Naive thymus-derived CD4-positive, alpha-beta T cell (primary cell): ENCODE results near the gene MBOAT1. TPM values are rescaled to one million over a fixed set of nuclear protein-coding genes. Genes with fewer than 3 reads are reported as not detected.

Source experiments
- ATAC-seq: fragments of 150-1000 bp; cut with Tn5 transposase; 2 replicates; pipeline ENCODE4 v1.10.0; 2021; ENCODE audit warnings: mild to moderate bottlenecking, moderate library complexity
- CTCF ChIA-PET: fragments of 350-600 bp; sonication (Branson Sonifier 250); formaldehyde crosslinking; loops from one replicate; lab custom pipeline; 2021; ENCODE audit warnings: antibody characterized with exemption; lab: Charles Lee
- POLR2A ChIA-PET: fragments of 350-600 bp; sonication (Branson Sonifier 250); formaldehyde crosslinking; loops from one replicate; lab custom pipeline; 2021; ENCODE audit warnings: antibody characterized with exemption, inconsistent platforms; lab: Charles Lee
- DNase-seq, 9 donors: peaks; one replicate each; pipeline versions ENCODE4 v3.0.0 to v3.0.0-alpha.2; 2020 to 2022; ENCODE audit warnings: mixed read lengths in 1 of 9
- H3K27ac ChIP-seq: one replicate; pipeline ENCODE4 v1.7.0; 2013; ENCODE audit warnings: mild to moderate bottlenecking, low read depth, low read length, moderate library complexity
- H3K27me3 ChIP-seq, 2 donors: one replicate each; pipeline ENCODE4 v1.7.0; 2013; ENCODE audit warnings: low read length in 2 of 2, mild to moderate bottlenecking in 2 of 2, moderate library complexity in 2 of 2; ENCODE audit not compliant: control insufficient read depth in 2 of 2, insufficient read depth in 2 of 2
- H3K36me3 ChIP-seq, 3 experiments: 1 replicate in 2 of 3; 2 replicates in 1 of 3; pipeline ENCODE4 v1.7.0; 2013; ENCODE audit warnings: low read length in 3 of 3, mild to moderate bottlenecking in 3 of 3, moderate library complexity in 1 of 3; ENCODE audit not compliant: insufficient read depth in 3 of 3, control insufficient read depth in 2 of 3
- H3K4me1 ChIP-seq, 2 donors: one replicate each; pipeline ENCODE4 v1.7.0; 2013; ENCODE audit warnings: low read length in 2 of 2, mild to moderate bottlenecking in 2 of 2, moderate library complexity in 1 of 2; ENCODE audit not compliant: control insufficient read depth in 2 of 2, insufficient read depth in 2 of 2
- H3K4me3 ChIP-seq: 2 replicates; pipeline ENCODE4 v1.7.0; 2013; ENCODE audit warnings: mild to moderate bottlenecking, low read length
- H3K9me3 ChIP-seq, 3 experiments: 1 replicate in 2 of 3; 2 replicates in 1 of 3; pipeline ENCODE4 v1.7.0; 2013; ENCODE audit warnings: low read length in 3 of 3; ENCODE audit not compliant: control insufficient read depth in 2 of 3
- H3K27ac Mint-ChIP-seq, 9 donors: one replicate each; pipeline ENCODE4 v1.8.0; 2020 to 2022; ENCODE audit warnings: mixed read lengths in 9 of 9, mild to moderate bottlenecking in 8 of 9, moderate library complexity in 5 of 9, inconsistent platforms in 2 of 9
- H3K27me3 Mint-ChIP-seq, 5 donors: one replicate each; pipeline ENCODE4 v1.8.0; 2021 to 2022; ENCODE audit warnings: mixed read lengths in 5 of 5, mild to moderate bottlenecking in 1 of 5
- H3K36me3 Mint-ChIP-seq, 5 donors: one replicate each; pipeline ENCODE4 v1.8.0; 2020 to 2022; ENCODE audit warnings: mixed read lengths in 5 of 5, mild to moderate bottlenecking in 3 of 5, inconsistent platforms in 1 of 5
- H3K4me1 Mint-ChIP-seq, 7 donors: one replicate each; pipeline ENCODE4 v1.8.0; 2020 to 2022; ENCODE audit warnings: mixed read lengths in 7 of 7, mild to moderate bottlenecking in 3 of 7, inconsistent platforms in 1 of 7
- H3K4me3 Mint-ChIP-seq, 10 donors: one replicate each; pipeline ENCODE4 v1.8.0; 2020 to 2022; ENCODE audit warnings: mild to moderate bottlenecking in 10 of 10, mixed read lengths in 10 of 10, moderate library complexity in 6 of 10, inconsistent platforms in 2 of 10
- H3K9me3 Mint-ChIP-seq, 11 donors: one replicate each; pipeline ENCODE4 v1.8.0; 2020 to 2022; ENCODE audit warnings: mixed read lengths in 11 of 11, mild to moderate bottlenecking in 4 of 11, inconsistent platforms in 1 of 11, moderate library complexity in 1 of 11
- intact Hi-C, 2 donors: fragments of 100-400 bp; cut with micrococcal nuclease; formaldehyde crosslinking; loops; one replicate each; pipeline ENCODE4 v1.15.1; 2023
- polyA plus RNA-seq, 2 donors: library from polyadenylated mRNA; unstranded; fragments of 300-500 nt; fragmentation: Illumina TruSeq; gene quantifications; one replicate each; pipeline ENCODE4 v1.2.3, GENCODE V29; 2021
- total RNA-seq, 6 experiments: library from RNA in 5 of 6; stranded (reverse) in 5 of 6; gene quantifications; 1 replicate in 5 of 6; 2 replicates in 1 of 6; pipeline ENCODE4 v1.2.3 and lab custom pipeline; 2021 to 2026

Gene MBOAT1
- total and polyA plus RNA-seq, 7 experiments from 2014 or later = 0.84 to 24.7 (median 9.5) TPM

DNA sequence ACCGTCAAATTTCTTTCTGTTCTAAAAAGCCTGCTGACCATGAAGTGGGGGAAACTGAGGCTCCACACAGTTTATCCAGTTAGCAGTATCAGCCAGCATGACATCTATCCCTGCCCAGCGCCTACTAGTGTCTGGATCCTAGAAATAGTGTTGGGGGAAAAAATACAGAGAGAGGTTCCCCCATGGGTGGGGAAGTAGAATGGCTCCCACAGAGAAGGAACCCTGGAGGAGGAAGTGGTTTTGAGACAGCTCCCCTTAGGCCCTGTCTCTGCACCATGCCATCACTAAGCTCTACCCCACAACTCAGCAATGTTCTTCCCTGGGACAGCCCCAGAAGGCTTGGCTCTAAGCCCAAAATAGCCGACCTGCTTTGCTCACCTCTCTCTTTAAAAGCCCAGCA lies 153.4 kb downstream of the MBOAT1 start:
- Histone ChIP-seq H3K9me3 (no peaks in the 10 kb centered on the region), H3K4me1 (no peaks in the 10 kb centered on the region), H3K36me3 (no peaks in the 10 kb centered on the region), H3K4me3 (no peak overlapping the region), H3K27me3 (no peaks in the 10 kb centered on the region), H3K27ac (no peak overlapping the region)
- intact Hi-C loops = loop anchor here in 1 of 2 donors (5.0 to 10.0 kb wide), 2 partner anchors 1067 to 1464 kb away; no protein-coding TSS in a partner anchor
- DNase-seq = no peak
- no peak overlapping the region for H3K4me3 Mint-ChIP-seq
- H3K9me3 Mint-ChIP-seq = peaks cover 0 to 2% (median 0%) of the 10 kb centered on the region in 11 donors
- ChIA-PET POLR2A (no interaction called here), CTCF (no interaction called here)
- peaks cover 0 to 15% (median 4%) of the 10 kb centered on the region in 7 donors for H3K4me1 Mint-ChIP-seq
- no peaks in the 10 kb centered on the region for H3K36me3 Mint-ChIP-seq
- ATAC-seq = peak; percentile 50
- no peak overlapping the region for H3K27ac Mint-ChIP-seq
- peaks cover 0 to 2% (median 0%) of the 10 kb centered on the region in 5 donors for H3K27me3 Mint-ChIP-seq

DNA sequence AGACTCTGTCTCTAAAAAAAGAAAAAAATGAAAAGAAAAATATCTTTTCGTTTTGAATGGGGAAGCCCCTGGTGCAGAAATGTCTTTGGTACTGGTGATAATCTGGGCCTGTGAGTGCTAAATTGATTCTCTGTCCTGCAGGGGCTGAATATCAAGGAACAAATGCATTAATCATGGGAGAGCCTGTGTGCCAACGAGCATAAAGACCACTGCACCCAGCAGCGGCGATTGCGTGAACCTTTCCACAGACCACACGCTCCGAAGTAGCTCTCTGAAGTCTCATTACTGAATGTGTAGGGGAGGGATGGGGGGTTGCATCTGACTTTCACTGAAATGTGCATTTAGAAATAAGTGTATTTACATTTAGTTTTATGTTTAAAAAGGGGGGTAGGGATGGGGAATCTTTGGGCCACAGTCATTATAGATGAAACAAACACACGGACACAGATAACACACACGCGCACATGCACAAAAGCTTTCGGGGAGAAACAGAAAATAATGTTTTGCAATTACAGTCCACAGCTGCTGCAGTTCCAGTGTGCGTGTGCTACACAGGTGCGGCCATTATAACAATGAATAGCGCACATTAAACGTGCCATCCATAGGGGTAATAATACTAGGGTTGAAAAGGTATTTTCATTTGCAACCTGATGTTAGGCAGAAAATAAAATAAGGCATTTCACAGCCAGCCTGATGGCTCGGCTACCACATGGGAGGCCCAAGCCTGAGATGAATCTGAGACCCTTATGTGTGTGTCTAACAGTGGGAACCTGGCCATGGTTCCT lies 154.0 kb downstream of the MBOAT1 start:
- H3K9me3 Mint-ChIP-seq = peaks cover 0 to 2% (median 0%) of the 10 kb centered on the region in 11 donors
- H3K4me1 Mint-ChIP-seq = peaks cover 0 to 15% (median 4%) of the 10 kb centered on the region in 7 donors
- no peak overlapping the region for H3K27ac Mint-ChIP-seq
- ATAC-seq = no peak
- intact Hi-C loops = loop anchor here in 1 of 2 donors (5.0 to 10.0 kb wide), 2 partner anchors 1066 to 1464 kb away; no protein-coding TSS in a partner anchor
- peaks cover 0 to 2% (median 0%) of the 10 kb centered on the region in 5 donors for H3K27me3 Mint-ChIP-seq
- no peaks in the 10 kb centered on the region for H3K36me3 Mint-ChIP-seq
- no peaks in the 10 kb centered on the region for H3K36me3 ChIP-seq
- DNase-seq = no peak
- ChIA-PET CTCF (no interaction called here), POLR2A (no interaction called here)
- H3K4me1 ChIP-seq = no peaks in the 10 kb centered on the region
- H3K9me3 ChIP-seq = no peaks in the 10 kb centered on the region
- no peak overlapping the region for H3K27ac ChIP-seq
- no peak overlapping the region for H3K4me3 Mint-ChIP-seq
- no peak overlapping the region for H3K4me3 ChIP-seq
- no peaks in the 10 kb centered on the region for H3K27me3 ChIP-seq

DNA sequence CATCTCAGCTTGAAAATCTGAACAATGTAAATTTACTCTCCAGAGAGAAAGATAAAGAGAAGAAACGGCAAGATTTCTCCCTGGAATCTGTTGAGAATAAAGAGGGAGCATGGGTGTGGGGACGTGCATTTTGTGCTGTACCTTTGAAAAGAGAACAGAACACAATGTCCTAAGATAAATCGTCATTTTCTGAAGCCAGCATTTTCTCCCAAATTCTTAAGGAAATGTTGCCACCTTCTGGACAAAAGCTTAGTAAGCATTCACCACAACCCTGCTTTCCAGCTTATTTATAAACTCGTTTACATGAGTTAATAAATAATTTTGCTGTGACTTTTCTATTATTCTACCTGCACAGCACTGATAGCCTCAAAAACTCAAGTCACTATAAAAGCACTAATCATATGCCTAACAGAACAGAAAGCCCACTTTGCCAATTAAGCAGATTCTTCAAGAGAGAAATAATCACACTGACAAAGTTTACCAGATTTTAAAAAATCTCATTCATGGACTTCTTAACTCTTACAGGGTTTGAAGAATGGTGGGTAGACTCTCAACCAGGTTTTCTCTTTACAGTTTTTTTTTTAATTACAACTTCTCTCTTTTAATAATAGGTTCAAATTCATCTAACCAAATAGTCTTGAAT lies 155.8 kb downstream of the MBOAT1 start:
- intact Hi-C loops = loop anchor here in 1 of 2 donors (5.0 to 10.0 kb wide), 2 partner anchors 1064 to 1462 kb away; no protein-coding TSS in a partner anchor
- ATAC-seq (no peak), DNase-seq (no peak)
- Mint-ChIP-seq H3K4me3 (no peak overlapping the region), H3K27ac (no peak overlapping the region), H3K9me3 (no peaks in the 10 kb centered on the region), H3K4me1 (peaks cover 0 to 5% (median 0%) of the 10 kb centered on the region in 7 donors), H3K36me3 (no peaks in the 10 kb centered on the region), H3K27me3 (peaks cover 0 to 2% (median 0%) of the 10 kb centered on the region in 5 donors)
- Histone ChIP-seq H3K36me3 (no peaks in the 10 kb centered on the region), H3K4me3 (no peak overlapping the region), H3K27ac (no peak overlapping the region), H3K9me3 (no peaks in the 10 kb centered on the region), H3K4me1 (no peaks in the 10 kb centered on the region), H3K27me3 (no peaks in the 10 kb centered on the region)
- ChIA-PET CTCF (no interaction called here), POLR2A (no interaction called here)

DNA sequence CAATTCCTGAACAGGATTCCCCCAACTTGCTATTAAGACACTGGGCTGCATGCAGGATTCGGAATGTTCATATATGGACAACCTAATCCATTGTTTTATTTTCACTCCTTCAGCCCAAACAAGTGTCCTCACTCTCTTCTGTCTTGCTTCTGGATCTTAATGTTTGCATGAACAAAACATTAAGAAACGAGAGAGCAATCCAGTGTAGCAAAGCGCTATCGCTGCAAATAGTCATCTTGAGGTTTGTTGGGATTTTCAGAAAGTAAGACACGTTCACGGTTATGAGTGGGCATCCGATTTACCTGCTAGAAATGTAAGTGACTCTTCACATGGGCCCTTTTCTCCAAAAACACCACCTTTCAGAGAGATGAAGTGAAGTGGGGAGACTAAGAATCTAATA lies 156.4 kb downstream of the MBOAT1 start:
- Mint-ChIP-seq H3K27me3 (peaks cover 0 to 2% (median 0%) of the 10 kb centered on the region in 5 donors), H3K36me3 (no peaks in the 10 kb centered on the region), H3K9me3 (no peaks in the 10 kb centered on the region), H3K4me1 (peaks cover 0 to 5% (median 0%) of the 10 kb centered on the region in 7 donors), H3K4me3 (no peak overlapping the region), H3K27ac (no peak overlapping the region)
- Histone ChIP-seq H3K36me3 (no peaks in the 10 kb centered on the region), H3K9me3 (no peaks in the 10 kb centered on the region), H3K4me1 (no peaks in the 10 kb centered on the region), H3K4me3 (no peak overlapping the region), H3K27me3 (no peaks in the 10 kb centered on the region), H3K27ac (no peak overlapping the region)
- CTCF ChIA-PET = no interaction called here
- DNase-seq = no peak
- no peak for ATAC-seq
- intact Hi-C loops = loop anchor here in 1 of 2 donors (5.0 to 10.0 kb wide), 2 partner anchors 1064 to 1461 kb away; no protein-coding TSS in a partner anchor
- POLR2A ChIA-PET = no interaction called here

Other genes starting within 250 kb of the MBOAT1 start
- 10 to 100 TPM in 4 of 5 experiments, 1 to 10 TPM in 1; 5.1 to 39.2 (median 30.8) TPM for gene E2F3, start 189.4 kb upstream of the MBOAT1 start, total RNA-seq
- 1 to 10 TPM; 3.0 to 3.5 TPM for gene E2F3, start 189.4 kb upstream of the MBOAT1 start, polyA plus RNA-seq